NCI-H1694 (cell line): ENCODE data around the gene CDC34.

Experiments
- DNase-seq: peaks from one replicate; lab custom pipeline; 2025; lab: John Stamatoyannopoulos, UW

The CDC34 gene

GRCh38 chr19:497491-497868 lies 34.1 kb upstream of the CDC34 start:
- no peak for DNase-seq

GRCh38 chr19:497869-498510 lies 33.6 kb upstream of the CDC34 start:
- DNase-seq: no peak

- DNase-seq: no peak
These were observed 33.1 kb upstream of the CDC34 start for GRCh38 chr19:498511-498891.

GRCh38 chr19:498977-499623 lies 32.5 kb upstream of the CDC34 start:
- no peak for DNase-seq

GRCh38 chr19:501646-502045 lies 29.9 kb upstream of the CDC34 start:
- DNase-seq: no peak

- no peak for DNase-seq
These were observed 26.9 kb upstream of the CDC34 start for GRCh38 chr19:504616-505015.

GRCh38 chr19:506404-507285 lies 24.9 kb upstream of the CDC34 start:
- DNase-seq: peak; percentile 96

- peak; percentile 40 for DNase-seq
These were observed 24.0 kb upstream of the CDC34 start, which contains the start of gene TPGS1 for GRCh38 chr19:507286-508203. Gene TPGS1 (plus strand): TSS chr19:507497. CDS start chr19:507507, 10 bp downstream.

- DNase-seq: no peak
These were observed 23.1 kb upstream of the CDC34 start for GRCh38 chr19:508204-509150.

GRCh38 chr19:510606-511100 lies 20.9 kb upstream of the CDC34 start:
- peak; percentile 84 for DNase-seq

GRCh38 chr19:511101-511851 lies 20.3 kb upstream of the CDC34 start:
- no peak for DNase-seq

GRCh38 chr19:512547-513365 lies 18.8 kb upstream of the CDC34 start:
- DNase-seq: no peak

- DNase-seq: no peak
These were observed 18.0 kb upstream of the CDC34 start for GRCh38 chr19:513368-514165.

GRCh38 chr19:514166-514663 lies 17.3 kb upstream of the CDC34 start:
- DNase-seq: no peak

- DNase-seq: no peak
These were observed 13.6 kb upstream of the CDC34 start for GRCh38 chr19:517721-518597.

- DNase-seq: no peak
These were observed 12.8 kb upstream of the CDC34 start for GRCh38 chr19:518598-519231.
